NOMO-1 treated with dmso at 0.1 percent for 144 hours (cell line): Measurements from ENCODE around the gene MIAT.
"Not testable (repeated sequence)": the region's sequence is repeated elsewhere in the genome, so short reads cannot be mapped to it uniquely, and the experiment has no call there.

Source experiments
- DNase-seq: peaks from one replicate; lab custom pipeline; 2025; ENCODE audit not compliant: unreplicated experiment; lab: John Stamatoyannopoulos, UW

The MIAT gene

GRCh38 chr22:26691377-26691716 is 34.0 kb downstream of the MIAT start:
- no peak for DNase-seq

- DNase-seq, result no peak
Observed at GRCh38 chr22:26692215-26692614, 34.8 kb downstream of the MIAT start.

- DNase-seq, result no peak
Observed at GRCh38 chr22:26697151-26697550, 39.8 kb downstream of the MIAT start.

GRCh38 chr22:26700462-26700861 is 43.1 kb downstream of the MIAT start:
- DNase-seq, result no peak

GRCh38 chr22:26700886-26701285 is 43.5 kb downstream of the MIAT start:
- DNase-seq, result no peak

GRCh38 chr22:26701323-26701722 is 43.9 kb downstream of the MIAT start:
- no peak for DNase-seq

GRCh38 chr22:26702906-26703830 is 45.8 kb downstream of the MIAT start:
- DNase-seq, result no peak

GRCh38 chr22:26705379-26705778 is 48.0 kb downstream of the MIAT start:
- DNase-seq, result not testable (repeated sequence)

- no peak for DNase-seq
Observed at GRCh38 chr22:26707090-26707489, 49.7 kb downstream of the MIAT start.

GRCh38 chr22:26707581-26707980 is 50.2 kb downstream of the MIAT start:
- no peak for DNase-seq

GRCh38 chr22:26708256-26709009 is 51.0 kb downstream of the MIAT start:
- DNase-seq, result no peak

- DNase-seq, result no peak
Observed at GRCh38 chr22:26709617-26710390, 52.4 kb downstream of the MIAT start.

GRCh38 chr22:26711205-26711963 is 54.0 kb downstream of the MIAT start:
- no peak for DNase-seq

GRCh38 chr22:26712158-26712557 is 54.8 kb downstream of the MIAT start:
- no peak for DNase-seq

- no peak for DNase-seq
Observed at GRCh38 chr22:26713823-26714449, 56.5 kb downstream of the MIAT start.

- DNase-seq, result no peak
Observed at GRCh38 chr22:26714971-26715370, 57.6 kb downstream of the MIAT start.

- DNase-seq, result no peak
Observed at GRCh38 chr22:26715392-26715936, 58.1 kb downstream of the MIAT start.

- DNase-seq, result no peak
Observed at GRCh38 chr22:26718488-26718887, 61.1 kb downstream of the MIAT start.

GRCh38 chr22:26718905-26719304 is 61.5 kb downstream of the MIAT start:
- DNase-seq, result no peak

- DNase-seq, result no peak
Observed at GRCh38 chr22:26722159-26722558, 64.8 kb downstream of the MIAT start.
